ENCODE results near the gene TAL2. TPM values are rescaled to one million over a fixed set of nuclear protein-coding genes. Genes with fewer than 3 reads are reported as not detected.
A peak's percentile ranks its signal among the peaks of the same experiment; 100 is the strongest.

Gene TAL2
- polyA plus RNA-seq, 2 donors = 0.22 TPM; not detected in 1

GRCh38 chr9:105683688-105684275 is 21.5 kb downstream of the TAL2 start:
- 71 to 75% methylated on average over 1 of the region's 1 CpG for WGBS, 2 donors
- Histone ChIP-seq H3K4me3 (ENCODE audit: low read depth in 1 of 2, low read length in 2 of 2) (no peak overlapping the region), H3K36me3 (ENCODE audit: control insufficient read depth in 2 of 2, insufficient read depth in 2 of 2, low read length in 1 of 2) (no peaks in the 10 kb centered on the region), H3K27me3 (ENCODE audit: control insufficient read depth in 1 of 2, insufficient read depth in 2 of 2, low read length in 2 of 2) (no peaks in the 10 kb centered on the region), H3K9me3 (ENCODE audit: control insufficient read depth in 2 of 2, insufficient read depth in 1 of 2, low read depth in 1 of 2, low read length in 1 of 2) (peaks cover 0 to 3% of the 10 kb centered on the region in 2 donors), H3K27ac (ENCODE audit: low read depth in 2 of 2, low read length in 1 of 2) (no peak overlapping the region), H3K4me1 (ENCODE audit: control insufficient read depth in 2 of 2, insufficient read depth in 2 of 2, low read length in 1 of 2) (no peaks in the 10 kb centered on the region)

DNA sequence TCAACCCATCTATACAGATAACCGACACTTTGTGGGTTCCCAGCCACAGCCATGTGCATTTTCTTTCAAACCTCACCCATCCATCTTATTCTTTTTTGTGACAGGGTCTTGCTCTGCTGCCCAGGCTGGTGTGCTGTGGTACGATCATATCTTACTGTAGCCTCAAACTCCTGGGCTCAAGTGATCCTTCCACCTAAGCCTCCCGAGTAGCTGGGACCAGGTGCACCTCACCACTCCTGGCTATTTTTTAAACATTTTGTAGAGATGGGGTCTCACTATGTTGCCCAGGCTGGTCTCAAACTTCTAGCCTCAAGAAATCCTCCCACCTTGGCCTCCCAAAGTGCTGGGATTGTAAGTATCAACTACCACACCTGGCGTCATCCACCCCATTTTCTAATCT is 24.7 kb downstream of the TAL2 start:
- 93 to 94% methylated on average over 4 of the region's 4 CpGs for WGBS, 2 donors
- Histone ChIP-seq H3K4me1 (ENCODE audit: control insufficient read depth in 2 of 2, insufficient read depth in 2 of 2, low read length in 1 of 2) (no peaks in the 10 kb centered on the region), H3K36me3 (ENCODE audit: control insufficient read depth in 2 of 2, insufficient read depth in 2 of 2, low read length in 1 of 2) (no peaks in the 10 kb centered on the region), H3K9me3 (ENCODE audit: control insufficient read depth in 2 of 2, insufficient read depth in 1 of 2, low read depth in 1 of 2, low read length in 1 of 2) (peaks cover 0 to 3% of the 10 kb centered on the region in 2 donors), H3K27ac (ENCODE audit: low read depth in 2 of 2, low read length in 1 of 2) (no peak overlapping the region), H3K4me3 (ENCODE audit: low read depth in 1 of 2, low read length in 2 of 2) (no peak overlapping the region), H3K27me3 (ENCODE audit: control insufficient read depth in 1 of 2, insufficient read depth in 2 of 2, low read length in 2 of 2) (no peaks in the 10 kb centered on the region)

DNA sequence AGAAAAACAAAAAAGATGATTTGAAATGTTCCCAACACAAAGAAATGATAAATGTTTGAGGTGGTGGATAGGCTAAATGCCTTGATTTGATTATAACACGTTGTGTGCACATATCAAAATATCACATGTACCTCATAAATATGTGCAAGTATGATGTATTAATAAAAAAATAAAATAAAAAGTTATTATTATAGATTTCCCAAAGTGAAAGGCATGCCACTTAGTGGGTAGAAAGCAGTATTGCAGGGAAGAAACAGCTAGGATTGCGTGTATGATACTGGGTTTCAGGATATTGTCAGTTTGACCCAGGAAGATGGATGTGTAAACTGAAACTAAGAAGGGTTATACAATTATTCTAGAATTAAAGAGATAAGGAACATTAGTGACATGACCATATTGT is 28.5 kb downstream of the TAL2 start:
- H3K27ac ChIP-seq (ENCODE audit: low read depth in 2 of 2, low read length in 1 of 2) = no peak overlapping the region
- H3K4me3 ChIP-seq (ENCODE audit: low read depth in 1 of 2, low read length in 2 of 2) = no peak overlapping the region
- no peaks in the 10 kb centered on the region for H3K36me3 ChIP-seq (ENCODE audit: control insufficient read depth in 2 of 2, insufficient read depth in 2 of 2, low read length in 1 of 2)
- 46 to 54% methylated on average over 2 of the region's 2 CpGs for WGBS, 2 donors
- H3K4me1 ChIP-seq (ENCODE audit: control insufficient read depth in 2 of 2, insufficient read depth in 2 of 2, low read length in 1 of 2) = no peaks in the 10 kb centered on the region
- no peaks in the 10 kb centered on the region for H3K27me3 ChIP-seq (ENCODE audit: control insufficient read depth in 1 of 2, insufficient read depth in 2 of 2, low read length in 2 of 2)
- no peaks in the 10 kb centered on the region for H3K9me3 ChIP-seq (ENCODE audit: control insufficient read depth in 2 of 2, insufficient read depth in 1 of 2, low read depth in 1 of 2, low read length in 1 of 2)

- WGBS, 2 donors = 2 to 3% methylated on average over 15 of the region's 15 CpGs
- no peaks in the 10 kb centered on the region for H3K27me3 ChIP-seq (ENCODE audit: control insufficient read depth in 1 of 2, insufficient read depth in 2 of 2, low read length in 2 of 2)
- H3K27ac ChIP-seq (ENCODE audit: low read depth in 2 of 2, low read length in 1 of 2) = no peak overlapping the region
- H3K36me3 ChIP-seq (ENCODE audit: control insufficient read depth in 2 of 2, insufficient read depth in 2 of 2, low read length in 1 of 2) = no peaks in the 10 kb centered on the region
- no peaks in the 10 kb centered on the region for H3K9me3 ChIP-seq (ENCODE audit: control insufficient read depth in 2 of 2, insufficient read depth in 1 of 2, low read depth in 1 of 2, low read length in 1 of 2)
- no peaks in the 10 kb centered on the region for H3K4me1 ChIP-seq (ENCODE audit: control insufficient read depth in 2 of 2, insufficient read depth in 2 of 2, low read length in 1 of 2)
- peak overlapping the region; percentile 3 to 84 for H3K4me3 ChIP-seq (ENCODE audit: low read depth in 1 of 2, low read length in 2 of 2)
These were observed 31.4 kb downstream of the TAL2 start for GRCh38 chr9:105693435-105694189.

DNA sequence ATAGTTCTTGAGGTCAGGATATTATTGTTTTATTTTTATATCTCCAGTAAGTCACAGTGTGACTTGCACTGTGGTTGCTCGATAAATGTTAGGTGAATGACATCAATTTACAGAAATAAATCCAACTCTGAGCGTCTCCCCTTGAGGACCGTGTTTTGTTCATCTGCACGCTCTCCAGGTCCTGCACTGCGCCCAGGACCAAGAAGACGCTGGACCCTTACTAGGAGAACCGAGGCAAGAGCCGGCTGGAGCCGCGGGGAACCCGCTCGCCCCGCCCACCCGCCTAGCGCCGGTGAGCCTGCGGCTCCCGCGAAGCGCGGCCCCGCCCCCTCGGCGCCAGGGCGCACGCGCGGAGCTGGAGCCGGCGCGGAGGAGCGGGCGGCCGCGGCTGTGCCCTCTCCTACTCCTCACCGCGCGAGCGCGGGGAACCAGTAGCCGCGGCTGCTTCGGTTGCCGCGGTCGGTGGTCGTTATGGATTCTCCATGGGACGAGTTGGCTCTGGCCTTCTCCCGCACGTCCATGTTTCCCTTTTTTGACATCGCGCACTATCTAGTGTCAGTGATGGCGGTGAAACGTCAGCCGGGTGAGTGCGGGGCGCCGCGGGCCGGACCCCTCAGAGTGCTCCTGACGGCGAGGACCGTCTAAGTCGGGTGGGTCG is 32.1 kb downstream of the TAL2 start, which contains the start of gene TMEM38B:
Gene TMEM38B, plus strand, starts transcription at position 352 of the 658 bp plus-strand sequence. Its CDS starts 120 bp downstream, at position 472.
- 0 to 1% methylated on average over 54 to 65 of the region's 65 CpGs for WGBS, 2 donors
- Histone ChIP-seq H3K4me1 (ENCODE audit: control insufficient read depth in 2 of 2, insufficient read depth in 2 of 2, low read length in 1 of 2) (no peaks in the 10 kb centered on the region), H3K4me3 (ENCODE audit: low read depth in 1 of 2, low read length in 2 of 2) (peak within 1 kb of the TSS; percentile 71 to 84), H3K9me3 (ENCODE audit: control insufficient read depth in 2 of 2, insufficient read depth in 1 of 2, low read depth in 1 of 2, low read length in 1 of 2) (no peaks in the 10 kb centered on the region), H3K36me3 (ENCODE audit: control insufficient read depth in 2 of 2, insufficient read depth in 2 of 2, low read length in 1 of 2) (no peaks in the 10 kb centered on the region), H3K27me3 (ENCODE audit: control insufficient read depth in 1 of 2, insufficient read depth in 2 of 2, low read length in 2 of 2) (no peaks in the 10 kb centered on the region), H3K27ac (ENCODE audit: low read depth in 2 of 2, low read length in 1 of 2) (peak within 1 kb of the TSS in 1 of 2 donors; percentile 58)

DNA sequence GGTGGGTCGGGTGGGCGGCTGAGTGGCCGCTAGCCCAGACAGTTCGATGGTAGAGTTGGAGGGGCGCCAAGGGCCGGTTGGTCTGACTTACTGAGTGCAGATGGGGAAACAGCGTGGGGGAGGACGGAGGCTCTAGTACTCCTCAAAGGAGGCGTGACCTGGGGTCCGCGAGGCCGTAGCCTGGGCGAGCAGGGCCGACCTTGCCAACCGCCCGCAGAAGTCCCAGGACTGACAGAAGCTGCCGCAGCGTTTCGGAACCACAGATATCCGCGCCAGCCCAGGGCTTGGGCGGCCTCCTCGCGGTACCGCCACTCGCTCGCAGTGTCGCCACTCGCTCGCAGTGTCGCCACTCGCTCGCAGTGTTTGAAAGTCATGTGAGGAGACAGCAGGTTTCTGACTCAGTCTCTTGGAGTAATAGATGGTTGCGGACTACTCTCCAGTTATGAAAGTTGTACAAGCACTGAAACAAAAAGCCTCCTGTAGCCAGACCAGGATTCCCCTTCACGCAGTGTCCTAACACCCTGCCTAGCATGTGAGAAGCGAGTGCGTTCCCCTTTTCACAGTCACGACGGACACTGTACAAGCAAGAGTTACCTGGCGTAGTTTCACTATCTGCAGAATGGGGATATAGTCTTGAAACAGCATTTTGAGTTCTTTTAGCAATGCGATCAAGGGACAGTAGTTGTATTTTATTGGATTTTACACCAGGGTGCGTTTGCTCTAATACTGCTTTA is 32.8 kb downstream of the TAL2 start:
- Histone ChIP-seq H3K9me3 (ENCODE audit: control insufficient read depth in 2 of 2, insufficient read depth in 1 of 2, low read depth in 1 of 2, low read length in 1 of 2) (no peaks in the 10 kb centered on the region), H3K27me3 (ENCODE audit: control insufficient read depth in 1 of 2, insufficient read depth in 2 of 2, low read length in 2 of 2) (no peaks in the 10 kb centered on the region), H3K4me1 (ENCODE audit: control insufficient read depth in 2 of 2, insufficient read depth in 2 of 2, low read length in 1 of 2) (no peaks in the 10 kb centered on the region), H3K36me3 (ENCODE audit: control insufficient read depth in 2 of 2, insufficient read depth in 2 of 2, low read length in 1 of 2) (no peaks in the 10 kb centered on the region), H3K4me3 (ENCODE audit: low read depth in 1 of 2, low read length in 2 of 2) (peak overlapping the region; percentile 71 to 84), H3K27ac (ENCODE audit: low read depth in 2 of 2, low read length in 1 of 2) (peak overlapping the region in 1 of 2 donors; percentile 58)
- WGBS, 2 donors = 1% methylated on average over 42 of the region's 42 CpGs

DNA sequence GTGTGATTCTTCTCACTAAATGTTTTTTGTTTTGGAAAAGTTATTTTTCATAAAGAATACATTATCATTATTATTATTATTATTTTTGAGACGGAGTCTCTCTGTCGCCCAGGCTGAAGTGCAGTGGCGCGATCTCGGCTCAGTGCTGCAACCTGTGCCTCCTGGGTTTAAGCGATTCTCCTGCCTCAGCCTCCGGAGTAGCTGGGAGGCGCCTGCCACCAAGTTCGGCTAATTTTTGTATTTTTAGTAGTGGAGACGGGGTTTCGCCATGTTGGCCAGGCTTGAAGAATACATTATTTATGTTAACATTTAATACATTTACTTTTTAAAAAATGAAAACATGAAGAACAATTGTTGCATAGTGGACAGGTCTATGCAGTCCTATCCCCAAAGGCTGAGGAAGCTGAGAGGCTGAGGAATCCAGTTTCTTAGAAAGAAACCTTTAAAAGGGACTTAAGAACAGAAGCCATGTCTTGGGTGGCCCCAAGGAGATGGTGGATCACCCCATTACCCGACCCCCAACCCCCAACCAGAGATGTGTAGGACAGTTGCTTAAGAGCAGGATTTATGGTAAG is 34.0 kb downstream of the TAL2 start:
- WGBS, 2 donors = 96 to 97% methylated on average over 12 of the region's 12 CpGs
- no peaks in the 10 kb centered on the region for H3K4me1 ChIP-seq (ENCODE audit: control insufficient read depth in 2 of 2, insufficient read depth in 2 of 2, low read length in 1 of 2)

GRCh38 chr9:105697871-105698270 is 35.6 kb downstream of the TAL2 start:
- no peak overlapping the region for H3K4me3 ChIP-seq (ENCODE audit: low read depth in 1 of 2, low read length in 2 of 2)
- H3K27ac ChIP-seq (ENCODE audit: low read depth in 2 of 2, low read length in 1 of 2) = no peak overlapping the region
- 48 to 51% methylated on average over 4 of the region's 4 CpGs for WGBS, 2 donors

More for the DNA sequence above, 34.0 kb downstream of the TAL2 start:
- no peak overlapping the region for H3K4me3 ChIP-seq (ENCODE audit: low read depth in 1 of 2, low read length in 2 of 2)
- H3K27ac ChIP-seq (ENCODE audit: low read depth in 2 of 2, low read length in 1 of 2) = no peak overlapping the region
- H3K9me3 ChIP-seq (ENCODE audit: control insufficient read depth in 2 of 2, insufficient read depth in 1 of 2, low read depth in 1 of 2, low read length in 1 of 2) = no peaks in the 10 kb centered on the region
- H3K27me3 ChIP-seq (ENCODE audit: control insufficient read depth in 1 of 2, insufficient read depth in 2 of 2, low read length in 2 of 2) = no peaks in the 10 kb centered on the region
- H3K36me3 ChIP-seq (ENCODE audit: control insufficient read depth in 2 of 2, insufficient read depth in 2 of 2, low read length in 1 of 2) = no peaks in the 10 kb centered on the region

DNA sequence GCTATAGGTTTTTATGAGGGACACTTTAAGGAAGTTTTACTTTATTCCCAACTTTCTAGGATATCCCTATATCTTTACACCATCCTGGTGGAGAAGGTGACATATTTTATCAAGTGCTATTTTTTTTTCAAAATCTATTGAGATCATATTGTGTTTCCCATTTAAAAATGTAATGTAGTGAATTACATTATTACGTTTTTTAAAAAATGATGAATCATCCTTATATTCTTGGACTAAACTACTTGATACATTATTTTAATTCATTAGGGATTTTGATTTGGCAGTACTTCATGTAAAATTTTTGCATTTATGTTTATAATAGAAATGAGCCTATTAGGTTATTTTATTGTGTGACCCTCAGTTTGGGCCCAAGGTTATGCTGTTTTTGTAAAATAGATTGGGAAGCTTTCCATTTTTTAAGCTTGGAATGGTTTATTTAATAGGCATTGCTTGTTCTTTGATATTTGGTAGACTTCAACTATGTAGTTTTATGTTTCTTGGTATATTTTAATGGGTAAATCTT is 36.2 kb downstream of the TAL2 start:
- Histone ChIP-seq H3K4me1 (ENCODE audit: control insufficient read depth in 2 of 2, insufficient read depth in 2 of 2, low read length in 1 of 2) (no peaks in the 10 kb centered on the region), H3K27me3 (ENCODE audit: control insufficient read depth in 1 of 2, insufficient read depth in 2 of 2, low read length in 2 of 2) (no peaks in the 10 kb centered on the region), H3K27ac (ENCODE audit: low read depth in 2 of 2, low read length in 1 of 2) (no peak overlapping the region), H3K9me3 (ENCODE audit: control insufficient read depth in 2 of 2, insufficient read depth in 1 of 2, low read depth in 1 of 2, low read length in 1 of 2) (no peaks in the 10 kb centered on the region), H3K36me3 (ENCODE audit: control insufficient read depth in 2 of 2, insufficient read depth in 2 of 2, low read length in 1 of 2) (no peaks in the 10 kb centered on the region), H3K4me3 (ENCODE audit: low read depth in 1 of 2, low read length in 2 of 2) (no peak overlapping the region)
- WGBS, 2 donors = 59 to 68% methylated on average over 1 of the region's 1 CpG

More at GRCh38 chr9:105697871-105698270, 35.6 kb downstream of the TAL2 start:
- no peaks in the 10 kb centered on the region for H3K27me3 ChIP-seq (ENCODE audit: control insufficient read depth in 1 of 2, insufficient read depth in 2 of 2, low read length in 2 of 2)
- H3K9me3 ChIP-seq (ENCODE audit: control insufficient read depth in 2 of 2, insufficient read depth in 1 of 2, low read depth in 1 of 2, low read length in 1 of 2) = no peaks in the 10 kb centered on the region
- H3K4me1 ChIP-seq (ENCODE audit: control insufficient read depth in 2 of 2, insufficient read depth in 2 of 2, low read length in 1 of 2) = no peaks in the 10 kb centered on the region
- no peaks in the 10 kb centered on the region for H3K36me3 ChIP-seq (ENCODE audit: control insufficient read depth in 2 of 2, insufficient read depth in 2 of 2, low read length in 1 of 2)
